ENCODE measurements around the gene SLC35A4. TPM values are rescaled to one million over a fixed set of nuclear protein-coding genes. Genes with fewer than 3 reads are reported as not detected.

SLC35A4 gene
- total RNA-seq, 2 experiments from 2014 or later: 16.9 to 17.8 TPM

GRCh38 chr5:140603734-140604133 lies 39.1 kb downstream of the SLC35A4 start:
- no peaks in the 10 kb centered on the region for H3K9me3 Mint-ChIP-seq
- no peak for ATAC-seq (ENCODE audit: poor library complexity)
- no peak overlapping the region for H3K4me3 Mint-ChIP-seq
- no peak overlapping the region for H3K27ac ChIP-seq (ENCODE audit: low read depth in 1 of 2, low read length in 2 of 2)
- H3K9me3 ChIP-seq (ENCODE audit: control insufficient read depth in 1 of 2, insufficient read depth in 1 of 2, low read length in 2 of 2): no peaks in the 10 kb centered on the region
- intact Hi-C loops (cut with DNase I, micrococcal nuclease): no loop called here
- no peaks in the 10 kb centered on the region for H3K27me3 ChIP-seq (ENCODE audit: control insufficient read depth in 1 of 2, insufficient read depth in 2 of 2, low read length in 2 of 2)
- POLR2A ChIA-PET: no interaction called here
- DNase-seq: no peak
- CTCF ChIA-PET: no interaction called here
- no peaks in the 10 kb centered on the region for H3K36me3 ChIP-seq (ENCODE audit: insufficient read depth, low read length)
- H3K4me1 Mint-ChIP-seq (ENCODE audit: low read depth): no peaks in the 10 kb centered on the region
- no peak overlapping the region for H3K27ac Mint-ChIP-seq
- peaks cover 5% of the 10 kb centered on the region for H3K27me3 Mint-ChIP-seq
- no peak overlapping the region for H3K4me3 ChIP-seq (ENCODE audit: low read length)
- no peaks in the 10 kb centered on the region for H3K36me3 Mint-ChIP-seq (ENCODE audit: low read depth)
- no peak for TF ChIP-seq CTCF (IDR thresholded peaks at IDR 0.05)
- no peaks in the 10 kb centered on the region for H3K4me1 ChIP-seq (ENCODE audit: insufficient read depth, low read length)

- TF ChIP-seq CTCF (IDR thresholded peaks at IDR 0.05): no peak
- intact Hi-C loops (cut with DNase I, micrococcal nuclease): no loop called here
- ChIA-PET CTCF (no interaction called here), POLR2A (no interaction called here)
- H3K27ac ChIP-seq (ENCODE audit: low read depth in 1 of 2, low read length in 2 of 2): no peak overlapping the region
- H3K9me3 Mint-ChIP-seq: no peaks in the 10 kb centered on the region
- no peaks in the 10 kb centered on the region for H3K36me3 ChIP-seq (ENCODE audit: insufficient read depth, low read length)
- no peak overlapping the region for H3K27ac Mint-ChIP-seq
- ATAC-seq (ENCODE audit: poor library complexity) (no peak), DNase-seq (no peak)
- H3K27me3 ChIP-seq (ENCODE audit: control insufficient read depth in 1 of 2, insufficient read depth in 2 of 2, low read length in 2 of 2): no peaks in the 10 kb centered on the region
- peaks cover 7% of the 10 kb centered on the region for H3K4me1 ChIP-seq (ENCODE audit: insufficient read depth, low read length)
- H3K9me3 ChIP-seq (ENCODE audit: control insufficient read depth in 1 of 2, insufficient read depth in 1 of 2, low read length in 2 of 2): no peaks in the 10 kb centered on the region
- H3K36me3 Mint-ChIP-seq (ENCODE audit: low read depth): no peaks in the 10 kb centered on the region
- no peaks in the 10 kb centered on the region for H3K4me1 Mint-ChIP-seq (ENCODE audit: low read depth)
- peaks cover 4% of the 10 kb centered on the region for H3K27me3 Mint-ChIP-seq
- no peak overlapping the region for H3K4me3 ChIP-seq (ENCODE audit: low read length)
- H3K4me3 Mint-ChIP-seq: no peak overlapping the region
Measured at GRCh38 chr5:140605879-140606278, 41.3 kb downstream of the SLC35A4 start.

- intact Hi-C loops (cut with DNase I, micrococcal nuclease): no loop called here
- Histone ChIP-seq H3K27me3 (ENCODE audit: control insufficient read depth in 1 of 2, insufficient read depth in 2 of 2, low read length in 2 of 2) (no peaks in the 10 kb centered on the region), H3K27ac (ENCODE audit: low read depth in 1 of 2, low read length in 2 of 2) (no peak overlapping the region), H3K36me3 (ENCODE audit: insufficient read depth, low read length) (no peaks in the 10 kb centered on the region), H3K9me3 (ENCODE audit: control insufficient read depth in 1 of 2, insufficient read depth in 1 of 2, low read length in 2 of 2) (no peaks in the 10 kb centered on the region), H3K4me3 (ENCODE audit: low read length) (no peak overlapping the region), H3K4me1 (ENCODE audit: insufficient read depth, low read length) (peaks cover 7% of the 10 kb centered on the region)
- H3K27me3 Mint-ChIP-seq: peaks cover 13% of the 10 kb centered on the region
- H3K9me3 Mint-ChIP-seq: no peaks in the 10 kb centered on the region
- no peak overlapping the region for H3K4me3 Mint-ChIP-seq
- no peak overlapping the region for H3K27ac Mint-ChIP-seq
- no peak for TF ChIP-seq CTCF (IDR thresholded peaks at IDR 0.05)
- no peak for DNase-seq
- peaks cover 7% of the 10 kb centered on the region for H3K4me1 Mint-ChIP-seq (ENCODE audit: low read depth)
- ChIA-PET POLR2A (no interaction called here), CTCF (interaction anchor here (0.7 kb wide), 1 partner anchor 57 kb away, joined by 3 read pairs; no protein-coding TSS in a partner anchor)
- no peak for ATAC-seq (ENCODE audit: poor library complexity)
- no peaks in the 10 kb centered on the region for H3K36me3 Mint-ChIP-seq (ENCODE audit: low read depth)
Measured at GRCh38 chr5:140607031-140607430, 42.4 kb downstream of the SLC35A4 start.
